Measurements from ENCODE around the gene CDKN2B-AS1. TPM values are rescaled to one million over a fixed set of nuclear protein-coding genes. Genes with fewer than 3 reads are reported as not detected.

Gene CDKN2B-AS1
- total and polyA plus RNA-seq, 2 of the 13 experiments (the other 11 are each of a cell fraction or from before 2014, with no cell fraction given): 0.64 to 2.3 TPM

DNA sequence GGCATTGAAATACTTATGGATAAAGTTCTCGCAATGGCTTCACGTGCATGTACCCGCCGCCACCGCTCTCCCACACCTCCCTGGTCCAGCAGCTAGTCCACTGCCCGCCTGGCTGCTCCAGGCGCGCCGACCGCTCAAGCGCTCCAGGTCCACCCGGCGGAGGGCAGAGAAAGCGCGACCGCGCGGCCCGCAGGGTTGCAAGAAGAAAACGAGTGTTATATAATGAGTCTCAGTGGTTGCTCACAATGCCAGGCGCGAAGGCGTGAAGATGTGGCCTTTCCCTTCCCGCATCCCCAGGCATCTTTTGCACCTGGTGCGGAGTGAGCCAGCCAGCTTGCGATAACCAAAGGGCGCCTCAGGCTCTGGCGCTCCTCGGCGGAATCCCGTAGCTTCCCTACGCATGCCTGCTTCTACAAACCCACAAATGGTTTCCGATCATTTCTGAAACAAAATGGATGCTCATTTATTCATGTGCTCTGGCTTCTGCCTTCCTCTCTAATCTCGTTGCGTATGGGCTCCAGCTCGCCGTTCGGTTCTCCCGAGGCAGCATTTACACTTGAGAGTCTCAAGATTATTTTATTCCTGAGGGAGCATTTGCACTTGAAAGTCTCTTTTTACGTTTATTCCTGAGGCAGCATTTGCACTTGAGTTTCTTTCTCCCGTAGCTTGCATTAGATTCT lies 26.1 kb upstream of the CDKN2B-AS1 start:
- Histone ChIP-seq H3K4me2 (ENCODE audit: low read depth, low read length) (no peak overlapping the region), H2AFZ (ENCODE audit: low read length) (no peak overlapping the region)
- no peak for FAIRE-seq

DNA sequence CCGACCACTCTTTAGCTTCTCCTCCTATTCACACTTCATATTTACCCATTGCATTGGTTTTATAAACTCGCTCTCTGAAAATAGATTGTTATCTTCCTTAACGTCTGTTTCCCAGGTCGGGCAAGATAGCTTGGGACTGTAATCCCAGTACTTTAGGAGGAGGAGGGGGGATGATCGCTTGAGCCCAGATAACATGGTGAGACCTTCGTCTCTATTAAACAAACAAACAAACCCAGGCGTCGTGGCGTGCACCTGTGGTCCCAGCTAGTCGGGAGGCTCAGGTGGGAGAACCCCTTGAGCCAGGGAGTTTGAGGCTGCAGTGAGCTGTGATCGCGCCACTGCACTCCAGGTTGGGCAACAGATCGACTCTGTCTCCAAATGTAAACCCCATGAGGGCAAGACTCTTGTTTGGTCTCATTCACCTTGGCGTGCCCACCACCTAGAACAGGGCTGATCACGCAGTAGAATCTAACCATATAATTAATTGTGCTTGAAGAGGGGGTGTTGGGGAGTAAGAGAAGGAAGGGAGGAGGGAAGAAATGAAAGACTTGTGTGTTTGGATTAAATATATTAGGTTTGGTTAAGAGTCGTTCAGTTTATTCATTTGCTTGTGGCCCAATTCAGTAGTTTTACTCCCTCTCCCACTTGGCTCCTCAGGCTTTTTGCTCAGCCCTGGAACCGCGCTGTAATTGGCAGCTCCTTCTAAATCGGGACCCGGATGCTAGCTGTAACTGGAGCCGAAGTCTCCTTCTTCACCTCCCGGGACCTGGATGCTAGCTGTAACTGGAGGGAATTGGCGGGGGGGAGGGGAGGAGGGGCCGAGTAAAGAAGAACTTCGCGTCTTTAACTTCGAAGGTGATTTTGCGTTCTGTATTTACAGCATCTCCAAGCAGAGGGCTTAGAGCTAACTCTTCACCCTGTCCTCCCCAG lies 25.3 kb upstream of the CDKN2B-AS1 start:
- Histone ChIP-seq H3K79me2 (ENCODE audit: insufficient read depth, low read length) (no peaks in the 10 kb centered on the region), H2AFZ (ENCODE audit: low read length) (no peak overlapping the region), H3K4me1 (ENCODE audit: insufficient read depth, low read length) (peaks cover 16% of the 10 kb centered on the region), H3K4me3 (replicated peaks in 1 of 3; ENCODE audit: insufficient read depth in 1 of 3, low read depth in 2 of 3, low read length in 3 of 3) (no peak overlapping the region), H3K4me2 (ENCODE audit: low read depth, low read length) (no peak overlapping the region), H3K9ac (ENCODE audit: insufficient read depth, low read depth, low read length) (no peak overlapping the region), H4K20me1 (ENCODE audit: insufficient read depth, low read length) (no peaks in the 10 kb centered on the region), H3K27me3 (ENCODE audit: control insufficient read depth in 1 of 2, insufficient read depth in 2 of 2, low read length in 2 of 2) (peaks cover 5 to 36% of the 10 kb centered on the region in 2 experiments; a peak in 3 of 5 replicates), H3K36me3 (replicated peaks in 1 of 2; ENCODE audit: control insufficient read depth in 1 of 2, insufficient read depth in 2 of 2, low read length in 2 of 2) (no peaks in the 10 kb centered on the region), H3K9me3 (ENCODE audit: low read length) (no peaks in the 10 kb centered on the region), H3K27ac (ENCODE audit: extremely low read length, insufficient read depth, low read length) (no peak overlapping the region)
- FAIRE-seq (no peak), ATAC-seq (no peak), DNase-seq (ENCODE audit: low spot score) (no peak)
- ChIA-PET CTCF (ENCODE audit: low intra/inter-chr PET ratio, low total read pairs) (no interaction called here), POLR2A (no interaction called here)
- intact Hi-C loops (cut with micrococcal nuclease; ENCODE audit: unreplicated experiment) (no loop called here), in situ Hi-C loops (cut with HindIII; ENCODE audit: extremely low pct_ligation_motif_present, low pct_unique_long_range_greater_than_20kb) (no loop called here)
- 61% methylated on average over 28 of the region's 28 CpGs for WGBS (ENCODE audit: low lambda C conversion rate)
- TF ChIP-seq SSRP1 (CRISPR knock-in tag; IDR thresholded peaks at IDR 0.05) (no peak), ZSCAN21 (CRISPR knock-in tag; IDR thresholded peaks at IDR 0.05; ENCODE audit: borderline replicate concordance) (no peak), NFYC (CRISPR knock-in tag; IDR thresholded peaks at IDR 0.05) (no peak), PRMT3 (CRISPR knock-in tag; IDR thresholded peaks at IDR 0.05; ENCODE audit: borderline replicate concordance, low read depth) (no peak)
- TF ChIP-seq, protein P1, sequence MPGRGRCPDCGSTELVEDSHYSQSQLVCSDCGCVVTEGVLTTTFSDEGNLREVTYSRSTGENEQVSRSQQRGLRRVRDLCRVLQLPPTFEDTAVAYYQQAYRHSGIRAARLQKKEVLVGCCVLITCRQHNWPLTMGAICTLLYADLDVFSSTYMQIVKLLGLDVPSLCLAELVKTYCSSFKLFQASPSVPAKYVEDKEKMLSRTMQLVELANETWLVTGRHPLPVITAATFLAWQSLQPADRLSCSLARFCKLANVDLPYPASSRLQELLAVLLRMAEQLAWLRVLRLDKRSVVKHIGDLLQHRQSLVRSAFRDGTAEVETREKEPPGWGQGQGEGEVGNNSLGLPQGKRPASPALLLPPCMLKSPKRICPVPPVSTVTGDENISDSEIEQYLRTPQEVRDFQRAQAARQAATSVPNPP (CRISPR knock-in tag; IDR thresholded peaks at IDR 0.05): no peak
- TF ChIP-seq, protein P2, sequence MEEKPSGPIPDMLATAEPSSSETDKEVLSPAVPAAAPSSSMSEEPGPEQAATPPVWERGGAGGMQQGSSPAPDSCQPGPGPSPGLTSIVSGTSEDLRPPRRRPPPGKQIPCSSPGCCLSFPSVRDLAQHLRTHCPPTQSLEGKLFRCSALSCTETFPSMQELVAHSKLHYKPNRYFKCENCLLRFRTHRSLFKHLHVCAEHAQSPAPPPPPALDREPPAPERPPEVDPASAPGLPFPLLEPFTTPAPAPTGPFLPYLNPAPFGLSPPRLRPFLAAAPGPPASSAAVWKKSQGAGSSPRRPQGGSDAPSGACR (CRISPR knock-in tag; IDR thresholded peaks at IDR 0.05): no peak
- TF ChIP-seq, protein P3, sequence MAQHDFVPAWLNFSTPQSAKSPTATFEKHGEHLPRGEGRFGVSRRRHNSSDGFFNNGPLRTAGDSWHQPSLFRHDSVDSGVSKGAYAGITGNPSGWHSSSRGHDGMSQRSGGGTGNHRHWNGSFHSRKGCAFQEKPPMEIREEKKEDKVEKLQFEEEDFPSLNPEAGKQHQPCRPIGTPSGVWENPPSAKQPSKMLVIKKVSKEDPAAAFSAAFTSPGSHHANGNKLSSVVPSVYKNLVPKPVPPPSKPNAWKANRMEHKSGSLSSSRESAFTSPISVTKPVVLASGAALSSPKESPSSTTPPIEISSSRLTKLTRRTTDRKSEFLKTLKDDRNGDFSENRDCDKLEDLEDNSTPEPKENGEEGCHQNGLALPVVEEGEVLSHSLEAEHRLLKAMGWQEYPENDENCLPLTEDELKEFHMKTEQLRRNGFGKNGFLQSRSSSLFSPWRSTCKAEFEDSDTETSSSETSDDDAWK (CRISPR knock-in tag; IDR thresholded peaks at IDR 0.05): no peak
- BruUV-seq (replicated peaks): no TSS peak

More for the DNA sequence above, 26.1 kb upstream of the CDKN2B-AS1 start:
- intact Hi-C loops (cut with micrococcal nuclease; ENCODE audit: unreplicated experiment): no loop called here
- H3K9me3 ChIP-seq (ENCODE audit: low read length): no peaks in the 10 kb centered on the region
- ATAC-seq: no peak
- H3K4me1 ChIP-seq (ENCODE audit: insufficient read depth, low read length): peaks cover 12% of the 10 kb centered on the region
- no TSS peak for BruUV-seq (replicated peaks)
- no peaks in the 10 kb centered on the region for H3K36me3 ChIP-seq (replicated peaks in 1 of 2; ENCODE audit: control insufficient read depth in 1 of 2, insufficient read depth in 2 of 2, low read length in 2 of 2)
- no peak overlapping the region for H3K9ac ChIP-seq (ENCODE audit: insufficient read depth, low read depth, low read length)
- H3K79me2 ChIP-seq (ENCODE audit: insufficient read depth, low read length): no peaks in the 10 kb centered on the region
- peaks cover 5 to 28% of the 10 kb centered on the region in 2 experiments; a peak in 3 of 5 replicates for H3K27me3 ChIP-seq (ENCODE audit: control insufficient read depth in 1 of 2, insufficient read depth in 2 of 2, low read length in 2 of 2)
- no peak for DNase-seq (ENCODE audit: low spot score)
- ChIA-PET CTCF (ENCODE audit: low intra/inter-chr PET ratio, low total read pairs) (no interaction called here), POLR2A (no interaction called here)
- TF ChIP-seq ZNF446 (CRISPR knock-in tag; IDR thresholded peaks at IDR 0.05) (no peak), ZNF83 (CRISPR knock-in tag; IDR thresholded peaks at IDR 0.05; ENCODE audit: borderline replicate concordance) (no peak), ZNF660 (CRISPR knock-in tag; IDR thresholded peaks at IDR 0.05; ENCODE audit: borderline replicate concordance, low read depth) (no peak), ZNF572 (CRISPR knock-in tag; IDR thresholded peaks at IDR 0.05) (no peak), FIP1L1 (IDR thresholded peaks at IDR 0.05; ENCODE audit: borderline replicate concordance, insufficient read depth, low read depth, low read length) (no peak), BRCA1 (CRISPR knock-in tag; IDR thresholded peaks at IDR 0.05) (no peak)
- TF ChIP-seq, protein P4, sequence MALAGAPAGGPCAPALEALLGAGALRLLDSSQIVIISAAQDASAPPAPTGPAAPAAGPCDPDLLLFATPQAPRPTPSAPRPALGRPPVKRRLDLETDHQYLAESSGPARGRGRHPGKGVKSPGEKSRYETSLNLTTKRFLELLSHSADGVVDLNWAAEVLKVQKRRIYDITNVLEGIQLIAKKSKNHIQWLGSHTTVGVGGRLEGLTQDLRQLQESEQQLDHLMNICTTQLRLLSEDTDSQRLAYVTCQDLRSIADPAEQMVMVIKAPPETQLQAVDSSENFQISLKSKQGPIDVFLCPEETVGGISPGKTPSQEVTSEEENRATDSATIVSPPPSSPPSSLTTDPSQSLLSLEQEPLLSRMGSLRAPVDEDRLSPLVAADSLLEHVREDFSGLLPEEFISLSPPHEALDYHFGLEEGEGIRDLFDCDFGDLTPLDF (CRISPR knock-in tag; IDR thresholded peaks at IDR 0.05): no peak
- no peaks in the 10 kb centered on the region for H4K20me1 ChIP-seq (ENCODE audit: insufficient read depth, low read length)
- H3K27ac ChIP-seq (ENCODE audit: extremely low read length, insufficient read depth, low read length): no peak overlapping the region
- no peak overlapping the region for H3K4me3 ChIP-seq (replicated peaks in 1 of 3; ENCODE audit: insufficient read depth in 1 of 3, low read depth in 2 of 3, low read length in 3 of 3)
- WGBS (ENCODE audit: low lambda C conversion rate): 88% methylated on average over 34 of the region's 41 CpGs
- in situ Hi-C loops (cut with HindIII; ENCODE audit: extremely low pct_ligation_motif_present, low pct_unique_long_range_greater_than_20kb): no loop called here

Measured in HepG2 (cell line).